ENCODE measurements around the gene SEPTIN8. TPM values are rescaled to one million over a fixed set of nuclear protein-coding genes. Genes with fewer than 3 reads are reported as not detected.
A peak's percentile ranks its signal among the peaks of the same experiment; 100 is the strongest.

SEPTIN8 gene
- total RNA-seq, 1 donor from 2014 or later: 97.5 TPM

DNA sequence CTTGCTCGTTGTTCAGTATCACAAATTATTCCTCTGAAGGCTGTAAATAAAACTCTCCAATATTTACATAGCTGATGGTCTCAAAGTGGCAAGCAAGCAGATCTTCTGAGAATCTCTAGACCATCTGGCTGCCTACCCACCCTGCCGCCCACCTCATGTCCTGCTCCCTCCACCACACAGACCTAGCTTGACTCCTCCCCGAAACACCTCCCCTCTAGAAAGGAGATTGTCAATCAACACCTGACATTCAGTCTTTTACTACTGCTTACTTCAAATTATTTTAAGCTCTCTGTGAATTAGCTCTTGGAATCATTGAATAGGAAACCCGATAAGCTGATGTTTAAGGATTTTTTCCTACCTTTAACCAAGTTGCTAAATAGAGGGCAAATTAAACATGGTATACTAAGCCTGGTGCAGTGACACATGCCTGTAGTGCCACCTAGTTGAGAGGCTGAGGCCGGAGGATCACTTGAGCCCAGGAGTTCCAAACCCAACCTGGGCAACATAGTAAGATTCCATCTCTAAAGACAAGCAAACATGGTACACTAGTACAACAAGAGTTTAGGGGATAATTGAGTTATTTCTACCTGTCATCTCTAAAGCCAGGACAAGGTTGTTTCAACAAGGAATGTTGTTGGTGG, 25.1 kb upstream of the SEPTIN8 start:
- no peak overlapping the region for H3K4me2 ChIP-seq (ENCODE audit: low read length)
- H3K4me3 ChIP-seq (ENCODE audit: insufficient read depth, low read depth, low read length): no peak overlapping the region
- no peak for DNase-seq (ENCODE audit: low read depth)
- Mint-ChIP-seq H3K27me3 (ENCODE audit: low read depth, unreplicated experiment) (no peaks in the 10 kb centered on the region), H3K9me3 (ENCODE audit: unreplicated experiment) (peaks cover 5% of the 10 kb centered on the region), H3K4me1 (ENCODE audit: low read depth, unreplicated experiment) (peaks cover 17% of the 10 kb centered on the region), H3K36me3 (ENCODE audit: low read depth, unreplicated experiment) (no peaks in the 10 kb centered on the region), H3K4me3 (ENCODE audit: unreplicated experiment) (no peak overlapping the region), H3K27ac (ENCODE audit: unreplicated experiment) (no peak overlapping the region)
- H3K9me3 ChIP-seq (ENCODE audit: insufficient read depth, low read depth, low read length): no peaks in the 10 kb centered on the region
- no peak for TF ChIP-seq EZH2 (IDR thresholded peaks at IDR 0.05; ENCODE audit: insufficient read depth, low read length)
- TF ChIP-seq, protein P1, sequence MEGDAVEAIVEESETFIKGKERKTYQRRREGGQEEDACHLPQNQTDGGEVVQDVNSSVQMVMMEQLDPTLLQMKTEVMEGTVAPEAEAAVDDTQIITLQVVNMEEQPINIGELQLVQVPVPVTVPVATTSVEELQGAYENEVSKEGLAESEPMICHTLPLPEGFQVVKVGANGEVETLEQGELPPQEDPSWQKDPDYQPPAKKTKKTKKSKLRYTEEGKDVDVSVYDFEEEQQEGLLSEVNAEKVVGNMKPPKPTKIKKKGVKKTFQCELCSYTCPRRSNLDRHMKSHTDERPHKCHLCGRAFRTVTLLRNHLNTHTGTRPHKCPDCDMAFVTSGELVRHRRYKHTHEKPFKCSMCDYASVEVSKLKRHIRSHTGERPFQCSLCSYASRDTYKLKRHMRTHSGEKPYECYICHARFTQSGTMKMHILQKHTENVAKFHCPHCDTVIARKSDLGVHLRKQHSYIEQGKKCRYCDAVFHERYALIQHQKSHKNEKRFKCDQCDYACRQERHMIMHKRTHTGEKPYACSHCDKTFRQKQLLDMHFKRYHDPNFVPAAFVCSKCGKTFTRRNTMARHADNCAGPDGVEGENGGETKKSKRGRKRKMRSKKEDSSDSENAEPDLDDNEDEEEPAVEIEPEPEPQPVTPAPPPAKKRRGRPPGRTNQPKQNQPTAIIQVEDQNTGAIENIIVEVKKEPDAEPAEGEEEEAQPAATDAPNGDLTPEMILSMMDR (IDR thresholded peaks at IDR 0.05; ENCODE audit: insufficient read depth, low read depth, low read length): no peak
- no peak overlapping the region for H3K9ac ChIP-seq (ENCODE audit: low read length)
- no peak overlapping the region for H3K27ac ChIP-seq (ENCODE audit: low read depth, low read length)
- peaks cover 7% of the 10 kb centered on the region for H3K27me3 ChIP-seq (ENCODE audit: insufficient read depth, low read length)
- H2AFZ ChIP-seq (ENCODE audit: low read depth, low read length): no peak overlapping the region
- no peak for FAIRE-seq
- H3K36me3 ChIP-seq (ENCODE audit: insufficient read depth, low read length): no peaks in the 10 kb centered on the region
- H3K4me1 ChIP-seq (ENCODE audit: insufficient read depth, low read length): peaks cover under 1% of the 10 kb centered on the region
- H3K79me2 ChIP-seq (ENCODE audit: insufficient read depth, low read length): no peaks in the 10 kb centered on the region
- no peaks in the 10 kb centered on the region for H4K20me1 ChIP-seq (ENCODE audit: insufficient read depth, low read length)

DNA sequence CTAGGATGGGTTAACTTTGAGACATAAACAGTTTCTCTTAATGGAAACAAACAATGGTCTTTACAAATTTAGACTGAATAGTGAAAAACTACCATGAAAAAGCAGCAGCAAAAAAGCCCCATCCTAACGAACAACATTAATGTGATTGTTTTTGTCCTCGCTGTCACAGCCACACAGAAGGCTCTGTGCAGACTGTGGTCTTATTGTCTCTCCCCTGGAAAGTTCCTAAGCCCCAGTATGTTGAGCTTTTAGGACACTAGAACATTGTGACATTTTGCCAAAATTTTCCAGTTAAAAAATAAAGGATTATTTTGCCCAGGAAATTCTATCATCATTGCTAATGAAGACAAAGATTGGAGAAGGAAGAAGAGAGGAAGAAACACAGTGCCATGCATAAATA, 23.5 kb upstream of the SEPTIN8 start:
- H3K27ac Mint-ChIP-seq (ENCODE audit: unreplicated experiment): no peak overlapping the region
- H3K79me2 ChIP-seq (ENCODE audit: insufficient read depth, low read length): no peaks in the 10 kb centered on the region
- H3K9ac ChIP-seq (ENCODE audit: low read length): no peak overlapping the region
- no peak overlapping the region for H3K4me2 ChIP-seq (ENCODE audit: low read length)
- H2AFZ ChIP-seq (ENCODE audit: low read depth, low read length): no peak overlapping the region
- FAIRE-seq (no peak), DNase-seq (ENCODE audit: low read depth) (no peak)
- H3K4me3 Mint-ChIP-seq (ENCODE audit: unreplicated experiment): no peak overlapping the region
- no peaks in the 10 kb centered on the region for H3K4me1 ChIP-seq (ENCODE audit: insufficient read depth, low read length)
- peaks cover 5% of the 10 kb centered on the region for H3K9me3 Mint-ChIP-seq (ENCODE audit: unreplicated experiment)
- H3K4me3 ChIP-seq (ENCODE audit: insufficient read depth, low read depth, low read length): no peak overlapping the region
- H3K36me3 Mint-ChIP-seq (ENCODE audit: low read depth, unreplicated experiment): no peaks in the 10 kb centered on the region
- H3K27me3 Mint-ChIP-seq (ENCODE audit: low read depth, unreplicated experiment): no peaks in the 10 kb centered on the region
- H3K36me3 ChIP-seq (ENCODE audit: insufficient read depth, low read length): no peaks in the 10 kb centered on the region
- peaks cover 17% of the 10 kb centered on the region for H3K4me1 Mint-ChIP-seq (ENCODE audit: low read depth, unreplicated experiment)
- TF ChIP-seq, protein P1 (IDR thresholded peaks at IDR 0.05; ENCODE audit: insufficient read depth, low read depth, low read length): no peak
- TF ChIP-seq EZH2 (IDR thresholded peaks at IDR 0.05; ENCODE audit: insufficient read depth, low read length): no peak
- no peaks in the 10 kb centered on the region for H4K20me1 ChIP-seq (ENCODE audit: insufficient read depth, low read length)
- no peak overlapping the region for H3K27ac ChIP-seq (ENCODE audit: low read depth, low read length)
- H3K27me3 ChIP-seq (ENCODE audit: insufficient read depth, low read length): peaks cover 7% of the 10 kb centered on the region
- H3K9me3 ChIP-seq (ENCODE audit: insufficient read depth, low read depth, low read length): no peaks in the 10 kb centered on the region

DNA sequence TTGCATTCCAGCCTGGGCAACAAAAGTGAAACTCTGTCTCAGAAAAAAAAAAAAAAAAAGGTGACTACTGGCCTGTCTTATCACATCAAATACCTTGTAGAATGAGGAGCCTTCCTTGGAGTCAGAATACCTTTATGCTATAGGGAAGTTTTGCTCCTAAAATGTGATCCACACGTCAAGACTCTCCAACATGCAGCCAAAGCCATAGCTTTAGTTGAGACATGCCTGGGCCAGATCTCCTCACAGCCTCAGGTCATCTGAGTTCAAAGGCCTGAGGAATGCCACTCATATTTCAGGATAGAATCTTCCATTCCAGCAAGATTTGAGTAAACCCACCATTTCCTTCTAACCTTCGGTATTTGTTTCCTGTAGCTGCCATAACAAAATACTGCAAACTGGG, 22.4 kb upstream of the SEPTIN8 start:
- no peaks in the 10 kb centered on the region for H3K27me3 Mint-ChIP-seq (ENCODE audit: low read depth, unreplicated experiment)
- Histone ChIP-seq H3K9me3 (ENCODE audit: insufficient read depth, low read depth, low read length) (no peaks in the 10 kb centered on the region), H3K4me1 (ENCODE audit: insufficient read depth, low read length) (no peaks in the 10 kb centered on the region), H3K79me2 (ENCODE audit: insufficient read depth, low read length) (no peaks in the 10 kb centered on the region), H3K4me2 (ENCODE audit: low read length) (no peak overlapping the region), H3K36me3 (ENCODE audit: insufficient read depth, low read length) (no peaks in the 10 kb centered on the region), H2AFZ (ENCODE audit: low read depth, low read length) (no peak overlapping the region), H4K20me1 (ENCODE audit: insufficient read depth, low read length) (no peaks in the 10 kb centered on the region), H3K27ac (ENCODE audit: low read depth, low read length) (no peak overlapping the region), H3K27me3 (ENCODE audit: insufficient read depth, low read length) (peaks cover 7% of the 10 kb centered on the region), H3K4me3 (ENCODE audit: insufficient read depth, low read depth, low read length) (no peak overlapping the region), H3K9ac (ENCODE audit: low read length) (no peak overlapping the region)
- H3K9me3 Mint-ChIP-seq (ENCODE audit: unreplicated experiment): peaks cover 3% of the 10 kb centered on the region
- H3K27ac Mint-ChIP-seq (ENCODE audit: unreplicated experiment): peak overlapping the region; percentile 0
- FAIRE-seq: no peak
- H3K36me3 Mint-ChIP-seq (ENCODE audit: low read depth, unreplicated experiment): no peaks in the 10 kb centered on the region
- peaks cover 17% of the 10 kb centered on the region for H3K4me1 Mint-ChIP-seq (ENCODE audit: low read depth, unreplicated experiment)
- DNase-seq (ENCODE audit: low read depth): no peak
- H3K4me3 Mint-ChIP-seq (ENCODE audit: unreplicated experiment): no peak overlapping the region
- TF ChIP-seq, protein P1 (IDR thresholded peaks at IDR 0.05; ENCODE audit: insufficient read depth, low read depth, low read length): no peak
- no peak for TF ChIP-seq EZH2 (IDR thresholded peaks at IDR 0.05; ENCODE audit: insufficient read depth, low read length)
